COR-L47 (cell line): ENCODE measurements around the gene SH3RF3.
A peak's percentile ranks its signal among the peaks of the same experiment; 100 is the strongest.
"Not testable (repeated sequence)": the region's sequence is repeated elsewhere in the genome, so short reads cannot be mapped to it uniquely, and the experiment has no call there.

ENCODE experiments used
- DNase-seq: peaks from one replicate; lab custom pipeline; 2025; lab: John Stamatoyannopoulos, UW

The SH3RF3 gene

GRCh38 chr2:109128616-109129355 lies at the start of gene SH3RF3:
TSS of gene SH3RF3 (plus strand) at chr2:109129205.
- peak; percentile 44 for DNase-seq

GRCh38 chr2:109079590-109079989 lies 49.4 kb upstream of the SH3RF3 start:
- no peak for DNase-seq

GRCh38 chr2:109080109-109080508 lies 48.9 kb upstream of the SH3RF3 start:
- no peak for DNase-seq

GRCh38 chr2:109080757-109081156 lies 48.2 kb upstream of the SH3RF3 start:
- no peak for DNase-seq

- DNase-seq, result no peak
Observed at GRCh38 chr2:109081374-109081773, 47.6 kb upstream of the SH3RF3 start.

- no peak for DNase-seq
Observed at GRCh38 chr2:109083771-109084170, 45.2 kb upstream of the SH3RF3 start.

- DNase-seq, result no peak
Observed at GRCh38 chr2:109084341-109084740, 44.7 kb upstream of the SH3RF3 start.

- DNase-seq, result no peak
Observed at GRCh38 chr2:109085912-109086742, 42.9 kb upstream of the SH3RF3 start.

- DNase-seq, result no peak
Observed at GRCh38 chr2:109086743-109087020, 42.3 kb upstream of the SH3RF3 start.

GRCh38 chr2:109087055-109087663 lies 41.8 kb upstream of the SH3RF3 start:
- no peak for DNase-seq

- DNase-seq, result no peak
Observed at GRCh38 chr2:109089602-109090300, 39.3 kb upstream of the SH3RF3 start.

- no peak for DNase-seq
Observed at GRCh38 chr2:109091526-109091925, 37.5 kb upstream of the SH3RF3 start.

- DNase-seq, result no peak
Observed at GRCh38 chr2:109094144-109094543, 34.9 kb upstream of the SH3RF3 start.

GRCh38 chr2:109098251-109098920 lies 30.6 kb upstream of the SH3RF3 start:
- DNase-seq, result no peak

GRCh38 chr2:109098921-109099273 lies 30.1 kb upstream of the SH3RF3 start:
- DNase-seq, result no peak

GRCh38 chr2:109102588-109103233 lies 26.3 kb upstream of the SH3RF3 start:
- no peak for DNase-seq

- DNase-seq, result no peak
Observed at GRCh38 chr2:109105113-109105512, 23.9 kb upstream of the SH3RF3 start.

- no peak for DNase-seq
Observed at GRCh38 chr2:109108740-109109139, 20.3 kb upstream of the SH3RF3 start.

GRCh38 chr2:109109342-109109741 lies 19.7 kb upstream of the SH3RF3 start:
- DNase-seq, result no peak

- no peak for DNase-seq
Observed at GRCh38 chr2:109110170-109110569, 18.8 kb upstream of the SH3RF3 start.

- DNase-seq, result not testable (repeated sequence)
Observed at GRCh38 chr2:109117181-109117580, 11.8 kb upstream of the SH3RF3 start.

GRCh38 chr2:109117780-109118179 lies 11.2 kb upstream of the SH3RF3 start:
- DNase-seq, result no peak
